GM23338 (cell line): ENCODE data around the gene PIEZO2. TPM values are rescaled to one million over a fixed set of nuclear protein-coding genes. Genes with fewer than 3 reads are reported as not detected.

ENCODE experiments used
- ATAC-seq: fragments of 200-7000 bp; cut with Tn5 transposase; 3 replicates; pipeline ENCODE4 v1.9.1; 2020
- DNase-seq: peaks from one replicate; pipeline ENCODE4 v3.0.0-alpha.2; 2015; ENCODE audit warnings: low spot score
- H2AFZ ChIP-seq: fragments of 200-600 bp; sonication (generic); 2 replicates; pipeline ENCODE4 v1.8.0; 2016; ENCODE audit warnings: antibody characterized with exemption, mild to moderate bottlenecking, moderate library complexity
- H3F3A ChIP-seq: fragments of 200-600 bp; sonication (generic); replicated peaks from 2 replicates; pipeline ENCODE4 v1.8.0; 2017; ENCODE audit warnings: antibody characterized with exemption, mixed run types, low read depth
- H3K27ac ChIP-seq: fragments of 200-600 bp; sonication (generic); 2 replicates; pipeline ENCODE4 v1.6.1; 2016; ENCODE audit warnings: low read depth
- H3K27me3 ChIP-seq: fragments of 200-600 bp; sonication (generic); 2 replicates; pipeline ENCODE4 v1.8.0; 2016; ENCODE audit warnings: mild to moderate bottlenecking, mixed run types, moderate library complexity; ENCODE audit not compliant: insufficient read depth
- H3K36me3 ChIP-seq: fragments of 200-600 bp; sonication (generic); 2 replicates; pipeline ENCODE4 v1.8.0; 2016; ENCODE audit warnings: mild to moderate bottlenecking; ENCODE audit not compliant: insufficient read depth
- H3K4me1 ChIP-seq: fragments of 200-600 bp; sonication (generic); 2 replicates; pipeline ENCODE4 v1.8.0; 2016; ENCODE audit warnings: mild to moderate bottlenecking, moderate library complexity; ENCODE audit not compliant: insufficient read depth
- H3K4me2 ChIP-seq: fragments of 200-600 bp; sonication (generic); 2 replicates; pipeline ENCODE4 v1.7.1; 2017; ENCODE audit warnings: mixed run types
- H3K4me3 ChIP-seq: fragments of 200-600 bp; sonication (generic); 2 replicates; pipeline ENCODE4 v1.6.1; 2016; ENCODE audit warnings: mixed run types
- H3K79me2 ChIP-seq: fragments of 200-600 bp; sonication (generic); replicated peaks from 2 replicates; pipeline ENCODE4 v1.8.0; 2017; ENCODE audit warnings: mild to moderate bottlenecking; ENCODE audit not compliant: insufficient read depth
- H3K9me2 ChIP-seq: fragments of 200-600 bp; sonication (generic); 2 replicates; pipeline ENCODE4 v1.8.0; 2017; ENCODE audit not compliant: insufficient read depth
- H4K20me1 ChIP-seq: fragments of 200-600 bp; sonication (generic); replicated peaks from 2 replicates; pipeline ENCODE4 v1.8.0; 2017; ENCODE audit warnings: mild to moderate bottlenecking; ENCODE audit not compliant: insufficient read depth
- H3K27ac Mint-ChIP-seq: 2 replicates; pipeline ENCODE4 v1.8.0; 2020; ENCODE audit warnings: inconsistent platforms, mild to moderate bottlenecking, moderate library complexity, mixed read lengths
- H3K27me3 Mint-ChIP-seq: 3 replicates; pipeline ENCODE4 v1.8.0; 2022; ENCODE audit warnings: low read depth, mild to moderate bottlenecking, moderate library complexity, mixed read lengths, inconsistent platforms; ENCODE audit not compliant: insufficient read depth, poor library complexity
- H3K36me3 Mint-ChIP-seq: 3 replicates; pipeline ENCODE4 v1.8.0; 2021; ENCODE audit warnings: low read depth, mild to moderate bottlenecking, inconsistent platforms, moderate library complexity, mixed read lengths
- H3K4me1 Mint-ChIP-seq: 3 replicates; pipeline ENCODE4 v1.8.0; 2020; ENCODE audit warnings: mild to moderate bottlenecking, inconsistent platforms, mixed read lengths
- H3K4me3 Mint-ChIP-seq: 3 replicates; pipeline ENCODE4 v1.8.0; 2021; ENCODE audit warnings: moderate library complexity, mild to moderate bottlenecking, inconsistent platforms, mixed read lengths
- H3K9me3 Mint-ChIP-seq: 3 replicates; pipeline ENCODE4 v1.8.0; 2020; ENCODE audit warnings: moderate library complexity, mild to moderate bottlenecking, inconsistent platforms, mixed read lengths
- CREB1 ChIP-seq: fragments of 250-450 bp; sonication (Bioruptor Pico); IDR thresholded peaks from 2 replicates; pipeline ENCODE4 v1.5.0; 2020; ENCODE audit warnings: low read depth, mild to moderate bottlenecking, moderate library complexity
- ETS1 ChIP-seq: IDR thresholded peaks from 2 replicates; pipeline ENCODE4 v1.6.1; 2016; ENCODE audit warnings: antibody characterized with exemption
- EZH2 ChIP-seq: fragments of 200-600 bp; sonication (generic); IDR thresholded peaks from one replicate; pipeline ENCODE4 v1.8.0; 2017; ENCODE audit warnings: antibody characterized with exemption, mild to moderate bottlenecking, low read depth; ENCODE audit not compliant: unreplicated experiment
- EZH2phosphoT487 ChIP-seq: fragments of 200-600 bp; sonication (generic); IDR thresholded peaks from one replicate; pipeline ENCODE4 v1.8.1; 2018; ENCODE audit warnings: antibody characterized with exemption; ENCODE audit not compliant: unreplicated experiment
- JUNB ChIP-seq: IDR thresholded peaks from one replicate; pipeline ENCODE4 v1.6.1; 2016; ENCODE audit warnings: antibody characterized with exemption; ENCODE audit not compliant: unreplicated experiment
- NANOG ChIP-seq: IDR thresholded peaks from 2 replicates; pipeline ENCODE4 v1.6.1; 2016; ENCODE audit warnings: antibody characterized with exemption, borderline replicate concordance
- POLR2AphosphoS5 ChIP-seq: IDR thresholded peaks from 2 replicates; pipeline ENCODE4 v1.6.1; 2016; ENCODE audit warnings: antibody characterized with exemption, low read depth
- STAT1 ChIP-seq: IDR thresholded peaks from one replicate; pipeline ENCODE4 v1.6.1; 2016; ENCODE audit warnings: antibody characterized with exemption; ENCODE audit not compliant: unreplicated experiment
- ZNF114 ChIP-seq: fragments of 250-450 bp; sonication (Bioruptor Pico); IDR thresholded peaks from 2 replicates; pipeline ENCODE4 v1.5.0; 2020; ENCODE audit warnings: mild to moderate bottlenecking, moderate library complexity
- ZNF331 ChIP-seq: fragments of 250-450 bp; sonication (Bioruptor Pico); IDR thresholded peaks from 2 replicates; pipeline ENCODE4 v1.5.0; 2020; ENCODE audit warnings: low read depth, mild to moderate bottlenecking, moderate library complexity
- polyA plus RNA-seq: library from polyadenylated mRNA; unstranded; fragments of >200 nt; fragmentation: Nextera tagmentation; extraction: Ambion mirVana; gene quantifications from 2 replicates; pipeline ENCODE4 v1.2.1, GENCODE V29; 2016
- total RNA-seq: library from RNA; depleted of rRNA; stranded (reverse); fragments of >200 nt; shearing (Covaris generic); gene quantifications from 2 replicates; pipeline ENCODE4 v1.2.3, GENCODE V29; 2014
- TF ChIP-seq, protein P1 (sequence below): fragments of 250-450 bp; sonication (Bioruptor Pico); IDR thresholded peaks from 2 replicates; pipeline ENCODE4 v1.5.0; 2020; ENCODE audit warnings: mild to moderate bottlenecking, moderate library complexity
- TF ChIP-seq, protein P2 (sequence below), 2 experiments: fragments of 200-600 bp in 1 of 2; sonication (generic) in 1 of 2; conservative IDR thresholded peaks; 2 replicates each; pipeline versions ENCODE4 v1.5.1 to v1.6.1; 2016 to 2017; ENCODE audit warnings: antibody characterized with exemption in 2 of 2, low read depth in 2 of 2, mild to moderate bottlenecking in 2 of 2, moderate library complexity in 1 of 2
- TF ChIP-seq, protein P3 (sequence below): IDR thresholded peaks from one replicate; pipeline ENCODE4 v1.6.1; 2018; ENCODE audit warnings: antibody characterized with exemption; ENCODE audit not compliant: unreplicated experiment

Gene PIEZO2
- total and polyA plus RNA-seq, 2 experiments from 2014 or later, result 4.8 to 8.2 TPM

GRCh38 chr18:10935588-10935987, 213.8 kb downstream of the PIEZO2 start:
- no peaks in the 10 kb centered on the region for H3K9me2 ChIP-seq
- no peak overlapping the region for H3K4me3 ChIP-seq
- H3K9me3 Mint-ChIP-seq, result no peaks in the 10 kb centered on the region; the same call in 2 of the 3 replicates
- H3K36me3 ChIP-seq, result no peaks in the 10 kb centered on the region
- H3K4me3 Mint-ChIP-seq, result no peak overlapping the region
- TF ChIP-seq, protein P1, sequence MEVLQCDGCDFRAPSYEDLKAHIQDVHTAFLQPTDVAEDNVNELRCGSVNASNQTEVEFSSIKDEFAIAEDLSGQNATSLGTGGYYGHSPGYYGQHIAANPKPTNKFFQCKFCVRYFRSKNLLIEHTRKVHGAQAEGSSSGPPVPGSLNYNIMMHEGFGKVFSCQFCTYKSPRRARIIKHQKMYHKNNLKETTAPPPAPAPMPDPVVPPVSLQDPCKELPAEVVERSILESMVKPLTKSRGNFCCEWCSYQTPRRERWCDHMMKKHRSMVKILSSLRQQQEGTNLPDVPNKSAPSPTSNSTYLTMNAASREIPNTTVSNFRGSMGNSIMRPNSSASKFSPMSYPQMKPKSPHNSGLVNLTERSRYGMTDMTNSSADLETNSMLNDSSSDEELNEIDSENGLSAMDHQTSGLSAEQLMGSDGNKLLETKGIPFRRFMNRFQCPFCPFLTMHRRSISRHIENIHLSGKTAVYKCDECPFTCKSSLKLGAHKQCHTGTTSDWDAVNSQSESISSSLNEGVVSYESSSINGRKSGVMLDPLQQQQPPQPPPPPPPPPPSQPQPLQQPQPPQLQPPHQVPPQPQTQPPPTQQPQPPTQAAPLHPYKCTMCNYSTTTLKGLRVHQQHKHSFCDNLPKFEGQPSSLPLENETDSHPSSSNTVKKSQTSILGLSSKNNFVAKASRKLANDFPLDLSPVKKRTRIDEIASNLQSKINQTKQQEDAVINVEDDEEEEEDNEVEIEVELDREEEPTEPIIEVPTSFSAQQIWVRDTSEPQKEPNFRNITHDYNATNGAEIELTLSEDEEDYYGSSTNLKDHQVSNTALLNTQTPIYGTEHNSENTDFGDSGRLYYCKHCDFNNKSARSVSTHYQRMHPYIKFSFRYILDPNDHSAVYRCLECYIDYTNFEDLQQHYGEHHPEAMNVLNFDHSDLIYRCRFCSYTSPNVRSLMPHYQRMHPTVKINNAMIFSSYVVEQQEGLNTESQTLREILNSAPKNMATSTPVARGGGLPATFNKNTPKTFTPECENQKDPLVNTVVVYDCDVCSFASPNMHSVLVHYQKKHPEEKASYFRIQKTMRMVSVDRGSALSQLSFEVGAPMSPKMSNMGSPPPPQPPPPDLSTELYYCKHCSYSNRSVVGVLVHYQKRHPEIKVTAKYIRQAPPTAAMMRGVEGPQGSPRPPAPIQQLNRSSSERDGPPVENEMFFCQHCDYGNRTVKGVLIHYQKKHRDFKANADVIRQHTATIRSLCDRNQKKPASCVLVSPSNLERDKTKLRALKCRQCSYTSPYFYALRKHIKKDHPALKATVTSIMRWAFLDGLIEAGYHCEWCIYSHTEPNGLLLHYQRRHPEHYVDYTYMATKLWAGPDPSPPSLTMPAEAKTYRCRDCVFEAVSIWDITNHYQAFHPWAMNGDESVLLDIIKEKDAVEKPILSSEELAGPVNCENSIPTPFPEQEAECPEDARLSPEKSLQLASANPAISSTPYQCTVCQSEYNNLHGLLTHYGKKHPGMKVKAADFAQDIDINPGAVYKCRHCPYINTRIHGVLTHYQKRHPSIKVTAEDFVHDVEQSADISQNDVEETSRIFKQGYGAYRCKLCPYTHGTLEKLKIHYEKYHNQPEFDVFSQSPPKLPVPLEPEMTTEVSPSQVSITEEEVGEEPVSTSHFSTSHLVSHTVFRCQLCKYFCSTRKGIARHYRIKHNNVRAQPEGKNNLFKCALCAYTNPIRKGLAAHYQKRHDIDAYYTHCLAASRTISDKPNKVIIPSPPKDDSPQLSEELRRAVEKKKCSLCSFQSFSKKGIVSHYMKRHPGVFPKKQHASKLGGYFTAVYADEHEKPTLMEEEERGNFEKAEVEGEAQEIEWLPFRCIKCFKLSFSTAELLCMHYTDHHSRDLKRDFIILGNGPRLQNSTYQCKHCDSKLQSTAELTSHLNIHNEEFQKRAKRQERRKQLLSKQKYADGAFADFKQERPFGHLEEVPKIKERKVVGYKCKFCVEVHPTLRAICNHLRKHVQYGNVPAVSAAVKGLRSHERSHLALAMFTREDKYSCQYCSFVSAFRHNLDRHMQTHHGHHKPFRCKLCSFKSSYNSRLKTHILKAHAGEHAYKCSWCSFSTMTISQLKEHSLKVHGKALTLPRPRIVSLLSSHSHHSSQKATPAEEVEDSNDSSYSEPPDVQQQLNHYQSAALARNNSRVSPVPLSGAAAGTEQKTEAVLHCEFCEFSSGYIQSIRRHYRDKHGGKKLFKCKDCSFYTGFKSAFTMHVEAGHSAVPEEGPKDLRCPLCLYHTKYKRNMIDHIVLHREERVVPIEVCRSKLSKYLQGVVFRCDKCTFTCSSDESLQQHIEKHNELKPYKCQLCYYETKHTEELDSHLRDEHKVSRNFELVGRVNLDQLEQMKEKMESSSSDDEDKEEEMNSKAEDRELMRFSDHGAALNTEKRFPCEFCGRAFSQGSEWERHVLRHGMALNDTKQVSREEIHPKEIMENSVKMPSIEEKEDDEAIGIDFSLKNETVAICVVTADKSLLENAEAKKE, result no peak
- no peak for TF ChIP-seq CREB1
- TF ChIP-seq ETS1, result no peak
- no peak for TF ChIP-seq STAT1
- TF ChIP-seq, protein P2, sequence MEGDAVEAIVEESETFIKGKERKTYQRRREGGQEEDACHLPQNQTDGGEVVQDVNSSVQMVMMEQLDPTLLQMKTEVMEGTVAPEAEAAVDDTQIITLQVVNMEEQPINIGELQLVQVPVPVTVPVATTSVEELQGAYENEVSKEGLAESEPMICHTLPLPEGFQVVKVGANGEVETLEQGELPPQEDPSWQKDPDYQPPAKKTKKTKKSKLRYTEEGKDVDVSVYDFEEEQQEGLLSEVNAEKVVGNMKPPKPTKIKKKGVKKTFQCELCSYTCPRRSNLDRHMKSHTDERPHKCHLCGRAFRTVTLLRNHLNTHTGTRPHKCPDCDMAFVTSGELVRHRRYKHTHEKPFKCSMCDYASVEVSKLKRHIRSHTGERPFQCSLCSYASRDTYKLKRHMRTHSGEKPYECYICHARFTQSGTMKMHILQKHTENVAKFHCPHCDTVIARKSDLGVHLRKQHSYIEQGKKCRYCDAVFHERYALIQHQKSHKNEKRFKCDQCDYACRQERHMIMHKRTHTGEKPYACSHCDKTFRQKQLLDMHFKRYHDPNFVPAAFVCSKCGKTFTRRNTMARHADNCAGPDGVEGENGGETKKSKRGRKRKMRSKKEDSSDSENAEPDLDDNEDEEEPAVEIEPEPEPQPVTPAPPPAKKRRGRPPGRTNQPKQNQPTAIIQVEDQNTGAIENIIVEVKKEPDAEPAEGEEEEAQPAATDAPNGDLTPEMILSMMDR (conservative IDR thresholded peaks at IDR 0.05; ENCODE audit: low read depth in 2 of 2), result no peak
- TF ChIP-seq, protein P3, sequence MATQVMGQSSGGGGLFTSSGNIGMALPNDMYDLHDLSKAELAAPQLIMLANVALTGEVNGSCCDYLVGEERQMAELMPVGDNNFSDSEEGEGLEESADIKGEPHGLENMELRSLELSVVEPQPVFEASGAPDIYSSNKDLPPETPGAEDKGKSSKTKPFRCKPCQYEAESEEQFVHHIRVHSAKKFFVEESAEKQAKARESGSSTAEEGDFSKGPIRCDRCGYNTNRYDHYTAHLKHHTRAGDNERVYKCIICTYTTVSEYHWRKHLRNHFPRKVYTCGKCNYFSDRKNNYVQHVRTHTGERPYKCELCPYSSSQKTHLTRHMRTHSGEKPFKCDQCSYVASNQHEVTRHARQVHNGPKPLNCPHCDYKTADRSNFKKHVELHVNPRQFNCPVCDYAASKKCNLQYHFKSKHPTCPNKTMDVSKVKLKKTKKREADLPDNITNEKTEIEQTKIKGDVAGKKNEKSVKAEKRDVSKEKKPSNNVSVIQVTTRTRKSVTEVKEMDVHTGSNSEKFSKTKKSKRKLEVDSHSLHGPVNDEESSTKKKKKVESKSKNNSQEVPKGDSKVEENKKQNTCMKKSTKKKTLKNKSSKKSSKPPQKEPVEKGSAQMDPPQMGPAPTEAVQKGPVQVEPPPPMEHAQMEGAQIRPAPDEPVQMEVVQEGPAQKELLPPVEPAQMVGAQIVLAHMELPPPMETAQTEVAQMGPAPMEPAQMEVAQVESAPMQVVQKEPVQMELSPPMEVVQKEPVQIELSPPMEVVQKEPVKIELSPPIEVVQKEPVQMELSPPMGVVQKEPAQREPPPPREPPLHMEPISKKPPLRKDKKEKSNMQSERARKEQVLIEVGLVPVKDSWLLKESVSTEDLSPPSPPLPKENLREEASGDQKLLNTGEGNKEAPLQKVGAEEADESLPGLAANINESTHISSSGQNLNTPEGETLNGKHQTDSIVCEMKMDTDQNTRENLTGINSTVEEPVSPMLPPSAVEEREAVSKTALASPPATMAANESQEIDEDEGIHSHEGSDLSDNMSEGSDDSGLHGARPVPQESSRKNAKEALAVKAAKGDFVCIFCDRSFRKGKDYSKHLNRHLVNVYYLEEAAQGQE, result no peak
- TF ChIP-seq NANOG, result no peak
- TF ChIP-seq EZH2, result no peak
- TF ChIP-seq EZH2phosphoT487, result no peak
- no peak for TF ChIP-seq JUNB
- no peak for TF ChIP-seq POLR2AphosphoS5
- no peak for TF ChIP-seq ZNF114 (CRISPR knock-in tag)
- TF ChIP-seq ZNF331 (CRISPR knock-in tag), result no peak
- peaks cover 2% of the 10 kb centered on the region; the same call in 1 of the 3 replicates for H3K36me3 Mint-ChIP-seq
- peaks cover 14% of the 10 kb centered on the region for H3K4me1 ChIP-seq
- H3K4me1 Mint-ChIP-seq, result peaks cover 30% of the 10 kb centered on the region
- no peak overlapping the region for H3K27ac ChIP-seq
- H3K79me2 ChIP-seq, result no peaks in the 10 kb centered on the region
- H3K27me3 Mint-ChIP-seq, result peaks cover 3% of the 10 kb centered on the region
- ATAC-seq, result no peak
- no peak overlapping the region for H3K4me2 ChIP-seq
- H4K20me1 ChIP-seq, result no peaks in the 10 kb centered on the region
- DNase-seq, result no peak
- H3K27ac Mint-ChIP-seq, result no peak overlapping the region
- no peaks in the 10 kb centered on the region for H3F3A ChIP-seq
- H3K27me3 ChIP-seq, result no peaks in the 10 kb centered on the region
- no peak overlapping the region for H2AFZ ChIP-seq
